HL-60 (cell line): Measurements from ENCODE around the gene PIK3R1.

Experiments used
- CTCF ChIP-seq: IDR thresholded peaks from one replicate; pipeline ENCODE4 v1.5.1; 2011; ENCODE audit warnings: low read length, control low read depth, inconsistent platforms; ENCODE audit not compliant: insufficient read depth
- GABPA ChIP-seq: IDR thresholded peaks from 2 replicates; pipeline ENCODE4 v1.6.1; 2012; ENCODE audit warnings: low read depth
- POLR2AphosphoS5 ChIP-seq: IDR thresholded peaks from 2 replicates; pipeline ENCODE4 v1.6.1; 2012; ENCODE audit warnings: low read depth
- REST ChIP-seq: IDR thresholded peaks from 2 replicates; pipeline ENCODE4 v1.6.1; 2012; ENCODE audit warnings: low read depth; ENCODE audit not compliant: insufficient replicate concordance

- TF ChIP-seq CTCF, result no peak
- TF ChIP-seq GABPA, result no peak
- no peak for TF ChIP-seq REST
- no peak for TF ChIP-seq POLR2AphosphoS5
Observed at GRCh38 chr5:68292316-68292715, 76.8 kb downstream of the PIK3R1 start.
